Liver (tissue), 9 donors: ENCODE data around the gene CDON. TPM values are rescaled to one million over a fixed set of nuclear protein-coding genes. Genes with fewer than 3 reads are reported as not detected.

ENCODE experiments used
- DNase-seq: peaks from one replicate; pipeline ENCODE4 v3.0.0-alpha.2; 2017; ENCODE audit warnings: low spot score
- H3K27ac ChIP-seq, 2 donors: one replicate each; pipeline ENCODE4 v1.7.0; 2013; ENCODE audit warnings: inconsistent platforms in 2 of 2, low read length in 2 of 2, control low read depth in 1 of 2, low read depth in 1 of 2, mild to moderate bottlenecking in 1 of 2
- H3K27me3 ChIP-seq, 4 donors: one replicate each; pipeline versions ENCODE4 v1.6.1 to v1.7.0; 2013; ENCODE audit warnings: low read length in 3 of 4, inconsistent platforms in 1 of 4, mild to moderate bottlenecking in 1 of 4, moderate library complexity in 1 of 4; ENCODE audit not compliant: control insufficient read depth in 4 of 4, insufficient read depth in 4 of 4
- H3K36me3 ChIP-seq, 4 donors: one replicate each; pipeline versions ENCODE4 v1.6.1 to v1.7.0; 2013; ENCODE audit warnings: low read length in 3 of 4, mild to moderate bottlenecking in 3 of 4, low read depth in 1 of 4, moderate library complexity in 1 of 4; ENCODE audit not compliant: control insufficient read depth in 4 of 4, insufficient read depth in 3 of 4
- H3K4me1 ChIP-seq, 4 donors: one replicate each; pipeline versions ENCODE4 v1.6.1 to v1.7.0; 2013; ENCODE audit warnings: low read length in 3 of 4, mild to moderate bottlenecking in 3 of 4, moderate library complexity in 1 of 4; ENCODE audit not compliant: control insufficient read depth in 4 of 4, insufficient read depth in 4 of 4
- H3K4me3 ChIP-seq, 3 donors: one replicate each; pipeline versions ENCODE4 v1.6.1 to v1.7.0; 2013; ENCODE audit warnings: low read length in 3 of 3, control low read depth in 1 of 3, low read depth in 1 of 3, mild to moderate bottlenecking in 1 of 3
- H3K9ac ChIP-seq, 2 donors: one replicate each; pipeline ENCODE4 v1.7.0; 2013; ENCODE audit warnings: low read length in 2 of 2, mild to moderate bottlenecking in 2 of 2, moderate library complexity in 2 of 2, control low read depth in 1 of 2, low read depth in 1 of 2
- H3K9me3 ChIP-seq, 4 donors: one replicate each; pipeline versions ENCODE4 v1.6.1 to v1.7.0; 2013; ENCODE audit warnings: low read length in 3 of 4; ENCODE audit not compliant: control insufficient read depth in 4 of 4
- ATF3 ChIP-seq: IDR thresholded peaks from 2 replicates; pipeline ENCODE4 v1.6.1; 2016; ENCODE audit warnings: antibody characterized with exemption
- EGR1 ChIP-seq, 2 donors: IDR thresholded peaks; 2 replicates each; pipeline ENCODE4 v1.6.1; 2016 to 2018; ENCODE audit warnings: antibody characterized with exemption in 2 of 2, low read depth in 2 of 2
- FOXA1 ChIP-seq: IDR thresholded peaks from 2 replicates; pipeline ENCODE4 v1.6.1; 2016; ENCODE audit warnings: antibody characterized with exemption
- FOXA2 ChIP-seq: IDR thresholded peaks from 2 replicates; pipeline ENCODE4 v1.6.1; 2016; ENCODE audit warnings: antibody characterized with exemption
- GABPA ChIP-seq, 2 donors: IDR thresholded peaks in 1 of 2; conservative IDR thresholded peaks in 1 of 2; 2 replicates each; pipeline ENCODE4 v1.6.1; 2016; ENCODE audit warnings: antibody characterized with exemption in 2 of 2, mild to moderate bottlenecking in 1 of 2, moderate library complexity in 1 of 2
- HNF4A ChIP-seq, 2 donors: conservative IDR thresholded peaks; 2 replicates each; pipeline ENCODE4 v1.6.1; 2016; ENCODE audit warnings: antibody characterized with exemption in 2 of 2, mild to moderate bottlenecking in 2 of 2
- HNF4G ChIP-seq: IDR thresholded peaks from 2 replicates; pipeline ENCODE4 v1.6.1; 2016; ENCODE audit warnings: antibody characterized with exemption
- JUND ChIP-seq, 2 donors: IDR thresholded peaks; 2 replicates each; pipeline ENCODE4 v1.6.1; 2016; ENCODE audit warnings: antibody characterized with exemption in 2 of 2
- MAX ChIP-seq: IDR thresholded peaks from 2 replicates; pipeline ENCODE4 v1.6.1; 2016; ENCODE audit warnings: antibody characterized with exemption
- NR2F2 ChIP-seq: IDR thresholded peaks from 2 replicates; pipeline ENCODE4 v1.6.1; 2016; ENCODE audit warnings: antibody characterized with exemption
- RAD21 ChIP-seq, 2 donors: IDR thresholded peaks; 2 replicates each; pipeline ENCODE4 v1.6.1; 2016; ENCODE audit warnings: antibody characterized with exemption in 2 of 2, mild to moderate bottlenecking in 2 of 2
- REST ChIP-seq: IDR thresholded peaks from 2 replicates; pipeline ENCODE4 v1.6.1; 2016; ENCODE audit warnings: antibody characterized with exemption, mild to moderate bottlenecking
- RXRA ChIP-seq, 2 donors: IDR thresholded peaks; 2 replicates each; pipeline ENCODE4 v1.6.1; 2017 to 2018; ENCODE audit warnings: antibody characterized with exemption in 2 of 2, mild to moderate bottlenecking in 1 of 2
- SP1 ChIP-seq: IDR thresholded peaks from 2 replicates; pipeline ENCODE4 v1.6.1; 2018; ENCODE audit warnings: antibody characterized with exemption, mild to moderate bottlenecking
- TAF1 ChIP-seq: conservative IDR thresholded peaks from 2 replicates; pipeline ENCODE4 v1.6.1; 2016; ENCODE audit warnings: antibody characterized with exemption, mild to moderate bottlenecking
- YY1 ChIP-seq: IDR thresholded peaks from 2 replicates; pipeline ENCODE4 v1.6.1; 2016; ENCODE audit warnings: antibody characterized with exemption, mild to moderate bottlenecking
- ZBTB33 ChIP-seq: IDR thresholded peaks from 2 replicates; pipeline ENCODE4 v1.6.1; 2016; ENCODE audit warnings: antibody characterized with exemption
- WGBS: extraction: QIAGEN DNeasy Blood & Tissue Kit; methylation state at CpG from one replicate; pipeline ENCODE4 v1.1.7; 2013; 5-methylcytosine and 5-hydroxymethylcytosine counted together
- polyA plus RNA-seq, 2 donors: library from polyadenylated mRNA; stranded (reverse) in 1 of 2; unstranded in 1 of 2; fragments of 200-250 nt in 1 of 2; fragments of >200 nt in 1 of 2; fragmentation: Nextera tagmentation in 1 of 2; extraction: Ambion mirVana in 1 of 2; gene quantifications; one replicate each; pipeline versions ENCODE4 v1.2.1 to v1.2.3, GENCODE V29; 2013 to 2015
- total RNA-seq, 2 donors: library from RNA; depleted of rRNA; stranded (reverse); fragments of >200 nt; gene quantifications; one replicate each; pipeline ENCODE4 v1.2.3, GENCODE V29; 2014
- donor health status: healthy.
- donor health status: healthy.
- donor health status: healthy.
- donor health status: healthy.
- donor health status: healthy.

The CDON gene
- total and polyA plus RNA-seq, 4 donors, result 0.69 to 7.4 (median 3.9) TPM

GRCh38 chr11:126059238-126059781 is 3.4 kb downstream of the CDON start (continued):
- TF ChIP-seq REST (no peak), GABPA (IDR thresholded peaks at IDR 0.05 in 1 of 2, conservative IDR thresholded peaks at IDR 0.05 in 1 of 2) (no peak), ATF3 (no peak)

GRCh38 chr11:126058105-126058874 is 4.4 kb downstream of the CDON start:
- Histone ChIP-seq H3K4me3 (no peak overlapping the region), H3K27ac (no peak overlapping the region), H3K9ac (no peak overlapping the region), H3K9me3 (no peaks in the 10 kb centered on the region), H3K27me3 (no peaks in the 10 kb centered on the region), H3K36me3 (no peaks in the 10 kb centered on the region), H3K4me1 (peaks cover 6 to 17% (median 14%) of the 10 kb centered on the region in 4 donors)
- 91% methylated on average over 6 of the region's 6 CpGs for whole genome bisulfite sequencing
- no peak for TF ChIP-seq NR2F2
- no peak for TF ChIP-seq RXRA (IDR thresholded peaks at IDR 0.05)
- TF ChIP-seq GABPA (IDR thresholded peaks at IDR 0.05 in 1 of 2, conservative IDR thresholded peaks at IDR 0.05 in 1 of 2), result no peak
- DNase-seq, result no peak

GRCh38 chr11:126054882-126055281 is 7.8 kb downstream of the CDON start:
- H3K27ac ChIP-seq, result no peak overlapping the region
- H3K9me3 ChIP-seq, result no peaks in the 10 kb centered on the region
- TF ChIP-seq HNF4G, result no peak
- TF ChIP-seq YY1, result no peak
- TF ChIP-seq EGR1 (IDR thresholded peaks at IDR 0.05; ENCODE audit: low read depth in 2 of 2), result no peak
- TF ChIP-seq TAF1, result no peak
- TF ChIP-seq GABPA (IDR thresholded peaks at IDR 0.05 in 1 of 2, conservative IDR thresholded peaks at IDR 0.05 in 1 of 2), result no peak
- no peak for TF ChIP-seq ZBTB33
- TF ChIP-seq HNF4A (conservative IDR thresholded peaks at IDR 0.05), result no peak
- no peak for TF ChIP-seq SP1
- no peak for TF ChIP-seq REST
- TF ChIP-seq NR2F2, result no peak
- TF ChIP-seq ATF3, result no peak
- no peak for TF ChIP-seq RAD21 (IDR thresholded peaks at IDR 0.05)
- no peak for TF ChIP-seq MAX
- TF ChIP-seq FOXA2, result no peak
- no peak for TF ChIP-seq JUND (IDR thresholded peaks at IDR 0.05)
- no peak for TF ChIP-seq RXRA (IDR thresholded peaks at IDR 0.05)
- TF ChIP-seq FOXA1, result no peak
- no peak overlapping the region for H3K4me3 ChIP-seq
- 93% methylated on average over 5 of the region's 5 CpGs for WGBS
- no peaks in the 10 kb centered on the region for H3K36me3 ChIP-seq
- H3K27me3 ChIP-seq, result no peaks in the 10 kb centered on the region
- H3K9ac ChIP-seq, result no peak overlapping the region
- no peak for DNase-seq
- no peaks in the 10 kb centered on the region for H3K4me1 ChIP-seq
